Measurements from ENCODE around the gene BTRC.
"Not testable (repeated sequence)": the region's sequence is repeated elsewhere in the genome, so short reads cannot be mapped to it uniquely, and the experiment has no call there.

The BTRC gene

DNA sequence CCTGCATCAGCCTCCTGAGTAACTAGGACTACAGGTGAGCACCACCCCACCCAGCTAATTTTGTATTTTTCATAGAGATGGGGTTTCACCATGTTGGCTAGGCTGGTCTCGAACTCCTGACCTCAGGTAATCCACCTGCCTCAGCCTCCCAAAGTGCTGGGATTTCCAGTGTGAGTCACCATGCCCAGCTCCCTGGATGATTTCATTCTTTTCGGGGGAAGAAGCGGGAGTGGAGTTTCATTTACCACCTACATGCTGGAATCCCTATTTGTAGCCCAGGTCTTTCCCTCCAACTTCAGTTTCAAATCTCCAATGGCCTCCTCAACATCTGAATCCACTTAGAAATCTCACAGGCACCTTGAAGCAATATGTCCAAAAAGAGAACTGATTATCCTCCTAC, 2.9 kb upstream of the BTRC start:
- DNase-seq, result no peak

DNA sequence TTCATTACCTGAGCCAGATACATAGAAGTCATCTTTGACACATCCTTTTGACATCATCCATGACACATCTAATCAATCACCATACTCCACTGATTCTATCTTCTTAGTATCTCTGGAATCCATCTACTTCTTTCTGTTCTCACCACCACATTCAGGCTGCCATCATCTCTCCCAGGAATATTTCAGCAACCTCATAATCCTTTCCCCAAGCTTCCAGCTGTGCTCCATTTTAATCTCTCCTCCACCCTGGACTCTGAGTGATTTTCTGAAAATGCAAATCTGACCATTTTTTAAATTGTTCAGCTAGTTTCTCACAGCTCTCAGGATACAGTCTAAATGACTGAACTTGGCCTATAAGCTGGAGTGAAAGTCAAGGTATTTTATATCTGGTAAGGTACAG, 2.5 kb upstream of the BTRC start:
- no peak for DNase-seq

DNA sequence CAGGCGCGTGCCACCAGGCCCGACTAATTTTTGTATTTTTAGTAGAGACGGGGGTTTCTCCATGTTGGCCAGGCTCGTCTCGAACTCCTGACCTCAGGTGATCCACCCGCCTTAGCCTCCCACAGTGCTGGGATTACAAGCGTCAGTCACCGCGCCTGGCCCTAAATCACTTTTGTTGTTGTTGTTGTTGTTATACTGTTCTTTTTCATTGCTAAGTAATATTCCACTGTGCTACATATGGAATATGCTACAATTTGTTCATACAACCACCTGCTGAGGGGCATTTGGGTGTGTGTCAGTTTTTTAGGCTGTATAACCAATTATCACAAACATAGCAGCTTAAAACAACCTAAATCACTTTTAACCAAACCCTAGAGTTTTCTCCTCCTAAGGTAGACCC, 1.1 kb upstream of the BTRC start:
- not testable (repeated sequence) for DNase-seq

- DNase-seq, result peak; percentile 50
Observed at GRCh38 chr10:101354328-101355071, 535 bp downstream of the BTRC start.

DNA sequence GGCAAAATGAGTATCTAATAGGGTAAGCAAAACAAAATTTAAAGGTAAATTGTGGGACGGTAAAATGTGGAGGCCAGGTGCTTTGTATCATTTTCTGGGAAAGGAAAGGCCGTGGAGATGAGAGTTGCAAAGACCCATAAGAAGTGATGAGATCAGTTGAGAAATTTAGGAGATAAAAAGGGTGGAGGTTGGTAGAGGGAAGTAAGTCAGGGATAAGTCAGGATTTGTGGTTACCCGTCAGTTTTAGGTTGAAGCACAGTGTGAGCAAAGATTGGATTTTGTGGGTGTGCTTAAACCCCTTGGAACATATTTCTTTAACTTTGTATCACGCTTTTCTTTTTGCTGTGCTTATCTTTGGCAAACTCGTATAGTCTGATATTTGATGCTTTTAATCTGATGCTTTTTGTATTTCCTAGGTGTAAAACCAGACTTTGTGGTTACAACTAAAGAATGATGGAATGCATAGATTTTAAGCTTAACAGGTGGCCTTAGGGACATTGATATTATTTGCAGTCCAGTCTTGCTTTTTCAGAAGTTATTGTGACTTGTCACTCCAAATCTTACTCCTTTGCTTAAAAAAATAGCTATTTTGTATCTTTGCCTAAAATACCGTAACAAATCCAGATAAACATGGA, 1.2 kb downstream of the BTRC start:
- DNase-seq, result no peak

DNA sequence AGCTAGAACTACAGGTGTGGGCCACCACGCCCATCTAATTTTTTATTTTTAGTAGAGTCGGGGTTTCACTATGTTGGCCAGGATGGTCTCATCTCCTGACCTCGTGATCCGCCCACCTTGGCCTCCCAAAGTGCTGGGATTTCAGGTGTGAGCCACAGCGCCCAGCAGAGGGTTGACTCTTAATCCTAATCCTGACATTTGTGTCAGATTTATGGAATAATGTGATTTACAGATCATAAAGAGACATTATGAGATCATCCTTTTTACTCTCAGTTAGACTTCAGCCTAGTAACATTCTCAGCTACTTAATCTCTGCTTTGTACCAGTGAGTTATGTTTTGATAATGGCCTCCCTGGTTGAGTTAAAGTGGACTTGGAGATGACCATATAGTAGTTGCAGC, 2.2 kb downstream of the BTRC start:
- DNase-seq, result no peak

- DNase-seq, result no peak
Observed at GRCh38 chr10:101357958-101358357, 4.0 kb downstream of the BTRC start.

DNA sequence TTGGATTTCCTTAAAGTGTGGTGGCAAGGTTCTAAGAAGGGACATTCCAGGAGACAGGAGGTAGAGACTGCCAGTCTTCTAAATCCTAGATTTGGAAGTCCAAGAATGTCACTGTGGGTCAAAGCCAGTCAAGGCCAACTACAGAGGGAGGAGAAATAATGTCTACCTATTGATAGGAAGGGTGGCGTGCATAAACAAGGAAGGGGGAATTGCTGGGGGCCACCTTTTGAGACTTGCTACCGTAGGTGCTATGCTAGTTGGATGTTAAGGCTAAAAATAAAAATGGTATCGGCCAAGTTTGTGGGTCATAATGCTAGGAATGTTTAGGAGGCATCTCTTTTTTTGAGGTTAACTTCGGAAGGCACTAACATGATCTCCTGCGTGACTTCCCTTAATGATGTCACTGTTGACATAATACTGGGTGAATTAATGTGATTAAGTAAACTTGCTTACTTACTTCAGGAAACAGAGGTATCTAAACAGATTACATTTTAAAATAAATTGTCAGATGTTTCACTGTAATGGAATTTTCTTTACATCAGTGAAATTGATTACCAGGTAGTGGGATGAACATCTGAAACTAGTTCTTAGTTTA, 4.8 kb downstream of the BTRC start:
- DNase-seq, result peak; percentile 73

GRCh38 chr10:101360090-101360489, 6.1 kb downstream of the BTRC start:
- not testable (repeated sequence) for DNase-seq

DNA sequence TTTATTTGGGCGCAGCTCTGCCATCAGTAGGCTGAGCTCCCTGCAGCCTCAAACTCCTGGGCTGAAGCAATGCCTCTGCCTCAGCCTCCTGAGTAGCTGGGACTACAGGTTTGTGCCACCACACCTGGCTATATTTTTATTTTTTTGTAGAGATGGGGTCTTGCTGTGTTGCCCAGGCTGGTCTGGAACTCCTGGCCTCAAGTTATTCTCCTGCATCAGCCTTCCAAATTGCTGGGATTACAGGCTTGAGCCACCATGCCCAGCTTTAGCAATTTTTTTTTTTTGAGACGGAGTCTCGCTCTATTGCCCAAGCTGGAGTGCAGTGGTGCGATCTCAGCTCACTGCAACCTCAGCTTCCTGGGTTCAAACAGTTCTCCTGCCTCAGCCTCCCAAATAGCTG, 6.9 kb downstream of the BTRC start:
- not testable (repeated sequence) for DNase-seq

DNA sequence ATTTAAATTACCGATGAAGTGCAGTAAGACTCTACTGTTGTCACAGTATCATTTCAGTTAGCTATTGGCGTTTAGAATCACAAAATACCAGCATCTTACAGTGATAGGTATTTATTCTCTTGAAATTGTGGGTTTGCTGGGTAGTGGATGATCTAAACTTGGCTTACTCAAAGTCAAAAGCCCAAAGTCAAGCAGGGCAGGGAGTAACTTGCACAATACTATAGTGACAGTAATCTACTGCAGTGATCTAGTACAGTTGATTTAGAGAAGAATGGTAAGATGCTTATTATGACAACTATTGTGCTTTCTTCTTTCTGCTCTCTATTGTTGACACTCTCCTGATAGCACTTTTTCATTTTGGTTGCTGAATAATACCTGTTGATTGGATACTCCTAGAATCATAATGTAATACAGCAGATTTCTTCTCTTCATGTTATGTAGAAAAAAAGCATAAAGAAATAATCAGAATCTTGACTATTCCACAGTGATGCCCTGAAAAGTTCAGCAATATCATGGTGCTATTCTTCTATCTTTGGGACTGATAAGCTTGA, 10.0 kb downstream of the BTRC start:
- no peak for DNase-seq

DNA sequence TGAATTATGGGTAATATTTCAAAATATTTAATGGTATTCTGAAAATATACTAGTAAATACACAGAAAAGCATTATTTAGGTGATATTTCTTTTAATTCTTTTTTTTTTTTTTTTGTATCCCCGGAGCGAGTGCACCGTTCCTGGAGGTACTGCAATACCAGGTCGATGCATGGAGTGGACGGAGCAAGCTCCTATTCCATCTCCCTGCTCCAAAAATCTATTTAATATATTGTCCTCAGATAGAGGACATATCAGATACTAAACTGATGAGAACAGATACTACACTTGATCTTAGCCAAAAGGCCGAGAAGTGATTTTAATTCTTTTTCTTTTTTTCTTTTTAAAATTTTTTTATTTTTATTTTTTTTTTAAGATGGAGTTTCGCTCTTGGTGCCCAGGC, 10.8 kb downstream of the BTRC start:
- DNase-seq, result no peak

- peak; percentile 84 for DNase-seq
Observed at GRCh38 chr10:101367569-101368453, 13.8 kb downstream of the BTRC start.

GRCh38 chr10:101373063-101373462, 19.1 kb downstream of the BTRC start:
- DNase-seq, result no peak

- not testable (repeated sequence) for DNase-seq
Observed at GRCh38 chr10:101373993-101374392, 20.0 kb downstream of the BTRC start.

DNA sequence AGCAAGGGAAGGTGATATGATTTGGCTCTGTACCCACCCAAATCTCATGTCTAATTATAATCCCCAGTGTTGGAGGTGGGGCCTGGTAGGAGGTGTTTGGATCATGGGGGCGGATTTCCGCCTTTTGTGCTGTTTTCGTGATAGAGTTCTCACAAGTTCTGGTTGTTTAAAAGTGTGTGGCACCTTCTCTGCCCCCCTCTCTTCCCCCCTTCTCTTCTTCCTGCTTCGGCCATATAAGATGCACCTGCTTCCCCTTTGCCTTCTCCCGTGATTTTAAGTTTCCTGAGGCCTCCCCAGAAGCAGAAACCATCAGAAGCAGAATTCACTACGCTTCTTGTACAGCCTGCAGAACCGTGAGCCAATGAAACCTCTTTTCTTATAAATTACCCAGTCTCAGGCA, 21.1 kb downstream of the BTRC start:
- no peak for DNase-seq

DNA sequence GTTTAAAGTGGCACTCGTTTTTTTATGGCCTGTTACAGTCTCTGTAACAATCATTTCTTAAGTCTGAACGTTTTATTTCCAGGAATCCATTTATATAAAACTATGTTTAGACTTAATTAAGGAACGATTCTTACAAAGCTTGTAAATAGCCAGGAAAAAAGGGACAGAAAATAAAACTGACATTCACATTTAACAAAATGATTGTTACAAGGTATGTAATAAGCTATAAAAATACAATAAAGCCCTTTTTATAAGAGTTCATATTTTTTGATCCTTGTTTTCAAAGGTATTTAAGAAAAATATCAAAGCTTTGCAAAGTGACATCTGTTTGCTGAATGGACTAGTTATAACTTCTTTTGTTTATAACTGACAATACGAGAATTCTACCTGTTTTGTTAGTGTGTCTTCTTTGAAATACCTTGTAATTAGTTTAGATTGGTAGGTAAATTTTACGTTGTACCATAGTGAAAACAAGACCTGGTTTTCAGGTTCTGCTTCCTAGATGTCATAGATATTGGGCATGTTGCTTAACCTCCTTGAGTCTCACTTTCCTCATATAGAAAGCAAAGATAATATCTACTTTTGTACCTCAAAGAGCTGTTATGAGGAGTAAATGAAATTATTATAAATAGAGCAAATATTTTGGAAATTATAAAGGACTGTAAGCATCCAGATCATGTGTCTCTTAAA, 25.8 kb downstream of the BTRC start:
- no peak for DNase-seq

DNA sequence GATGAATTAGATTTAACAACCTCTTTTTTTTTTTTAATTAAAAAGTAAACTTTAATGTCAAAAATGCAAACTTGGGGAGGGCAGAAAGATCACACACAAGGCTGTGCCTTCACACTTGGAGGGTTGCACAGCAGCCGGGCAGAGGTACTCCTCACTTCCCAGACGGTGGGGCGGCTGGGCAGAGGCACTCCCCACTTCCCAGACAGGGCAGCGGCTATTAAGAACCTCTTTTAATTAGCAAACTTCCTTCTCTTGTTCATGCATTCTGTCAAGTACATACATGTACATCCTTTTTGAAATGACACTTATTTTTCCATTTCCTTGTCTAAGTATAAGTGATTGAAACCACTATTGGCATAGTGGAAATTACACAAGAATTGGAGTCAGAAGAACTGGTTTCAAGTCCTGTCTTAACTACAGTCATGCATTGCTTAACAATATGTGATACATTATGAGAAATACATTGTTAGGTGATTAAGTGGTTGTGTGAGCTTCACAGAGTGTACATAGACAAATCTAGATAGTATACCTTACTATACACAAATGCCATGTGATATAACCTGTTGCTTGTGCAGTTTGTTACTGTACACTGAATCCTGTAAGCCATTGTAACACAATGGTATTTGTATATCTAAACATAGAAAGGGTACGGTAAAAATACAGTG, 26.5 kb downstream of the BTRC start:
- DNase-seq, result no peak

DNA sequence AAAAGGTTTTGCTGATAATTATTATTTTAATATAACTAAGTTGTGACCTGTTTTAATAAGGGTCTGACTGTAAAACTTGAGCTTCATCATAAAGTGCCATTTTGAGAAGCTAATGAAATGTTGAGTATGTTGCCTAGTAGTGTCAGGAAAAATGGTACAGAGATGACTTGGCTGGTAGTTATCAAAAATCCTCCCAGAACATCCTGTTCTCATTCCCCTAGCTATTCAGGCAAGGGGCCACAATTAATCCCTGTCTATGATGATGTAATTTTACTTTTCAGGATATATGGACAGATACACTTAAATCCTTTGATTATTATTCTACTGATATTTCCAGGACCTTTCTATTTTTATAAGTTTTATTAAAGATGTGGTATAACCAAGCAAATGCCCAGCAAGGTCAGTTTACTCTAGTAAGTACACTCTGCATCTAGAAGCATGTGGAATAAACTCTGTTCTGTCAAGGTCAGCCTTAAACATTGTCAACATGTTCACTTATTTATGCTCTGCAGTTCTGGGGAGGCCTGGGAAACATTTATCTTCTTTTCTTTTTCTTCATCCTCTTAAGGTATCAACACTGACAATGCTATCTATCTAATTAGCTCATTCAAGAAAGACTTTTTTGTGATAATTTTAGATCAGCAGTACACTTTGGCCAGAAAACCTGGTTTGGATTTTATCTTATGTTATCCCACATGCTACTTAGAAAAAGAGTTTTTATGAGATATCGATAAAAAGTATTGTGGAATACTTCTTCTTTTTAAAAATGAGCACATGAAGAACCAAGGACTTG, 32.1 kb downstream of the BTRC start:
- no peak for DNase-seq

DNA sequence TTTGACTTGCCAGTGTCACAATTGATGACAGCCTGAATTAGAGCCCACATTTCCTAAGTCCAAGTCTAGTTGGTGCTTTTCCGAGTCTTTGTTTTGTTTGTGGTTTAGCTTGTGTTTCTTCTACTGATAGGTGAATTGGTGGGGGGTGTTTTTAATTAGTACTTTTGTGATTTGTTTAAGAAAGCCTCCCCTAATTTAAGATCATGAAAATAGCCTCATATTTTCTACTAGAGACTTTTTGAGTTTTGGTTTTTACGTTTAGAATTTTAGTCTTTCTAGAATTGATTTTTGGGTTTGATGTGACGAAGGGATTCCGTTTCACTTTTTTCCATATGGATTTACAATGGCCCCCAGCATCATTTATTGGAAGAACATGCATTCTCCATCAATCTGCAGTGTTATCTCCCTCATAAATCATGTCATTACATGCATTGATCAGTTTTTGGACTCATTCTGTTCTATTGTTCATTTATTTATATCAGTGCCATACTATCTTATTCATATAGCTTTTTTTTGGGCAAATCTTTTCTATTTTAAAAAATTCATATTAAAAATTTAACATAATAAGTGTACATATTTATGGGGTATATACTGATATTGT, 32.8 kb downstream of the BTRC start:
- DNase-seq, result no peak
